ENCODE data around the gene GRWD1.

GRWD1 gene

GRCh38 chr19:48499316-48500090 lies 53.7 kb downstream of the GRWD1 start:
- no peak for DNase-seq

- DNase-seq: no peak
Measured at GRCh38 chr19:48500830-48501493, 55.2 kb downstream of the GRWD1 start.

GRCh38 chr19:48501494-48502349 lies 55.9 kb downstream of the GRWD1 start:
- DNase-seq: peak; percentile 88

GRCh38 chr19:48502350-48503018 lies 56.7 kb downstream of the GRWD1 start:
- no peak for DNase-seq

- DNase-seq: no peak
Measured at GRCh38 chr19:48506138-48506733, 60.5 kb downstream of the GRWD1 start.

Measured in activated CD4-positive, alpha-beta T cell treated with anti-CD3 and anti-CD28 coated beads for 48 hours (primary cell).